T-helper 1 cell treated with Interleukin-12 subunit alpha and Interleukin-12 subunit beta and Interleukin-4 antibody, amounts not matched to agents 30 ng/mL and 1 ng/mL, for 36 hours (primary cell): ENCODE data around the gene FGD4. TPM values are rescaled to one million over a fixed set of nuclear protein-coding genes. Genes with fewer than 3 reads are reported as not detected.
"Not testable (repeated sequence)": the region's sequence is repeated elsewhere in the genome, so short reads cannot be mapped to it uniquely, and the experiment has no call there.

Experiments
- intact Hi-C: fragments of 100-400 bp; cut with micrococcal nuclease; formaldehyde crosslinking; loops from one replicate; pipeline ENCODE4 v1.15.1; 2024
- total RNA-seq: library from RNA; stranded (reverse); gene quantifications from 2 replicates; pipeline ENCODE4 v1.2.3, GENCODE V29; 2022

Gene FGD4
- total RNA-seq, 1 donor from 2014 or later: 0.39 TPM

GRCh38 chr12:32515137-32515873 lies 115.9 kb downstream of the FGD4 start:
- intact Hi-C loops: no loop called here

DNA sequence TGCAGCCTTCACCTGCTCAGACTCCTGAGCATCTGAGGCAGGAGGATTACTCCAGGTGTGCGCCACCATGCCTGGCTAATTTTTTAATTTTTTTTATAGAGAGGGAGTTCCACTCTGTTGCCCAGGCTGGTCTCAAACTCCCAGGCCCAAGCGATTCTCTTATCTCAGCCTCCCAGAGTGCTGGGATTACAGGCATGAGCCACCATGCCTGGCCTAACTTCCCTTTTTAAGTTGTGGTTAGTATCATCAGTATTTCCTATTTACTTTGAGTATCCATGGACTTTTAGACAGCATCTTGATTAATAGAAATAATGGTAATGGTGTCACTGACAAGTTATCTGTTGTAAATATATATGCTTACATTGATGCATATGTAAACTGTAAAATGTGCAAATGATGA lies 116.9 kb downstream of the FGD4 start:
- intact Hi-C loops: no loop called here

DNA sequence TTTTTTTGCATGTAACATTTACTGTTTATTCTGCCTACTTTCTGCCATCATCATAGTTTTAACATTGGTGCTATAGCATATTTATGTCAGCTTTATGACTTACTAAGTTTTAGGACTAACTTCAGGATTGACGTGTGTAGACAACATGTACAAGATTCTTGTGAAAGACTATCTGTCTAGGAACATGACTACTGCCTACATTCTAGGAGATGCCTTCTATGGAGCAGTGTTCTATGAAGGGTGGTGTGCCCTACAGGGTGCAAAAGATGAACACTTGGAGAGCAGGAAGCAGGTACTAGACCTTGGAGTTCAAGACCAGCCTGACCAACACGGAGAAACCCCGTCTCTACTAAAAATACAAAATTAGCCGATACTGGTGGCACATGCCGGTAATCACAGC lies 118.6 kb downstream of the FGD4 start:
- intact Hi-C loops: no loop called here

- intact Hi-C loops: no loop called here
Measured at GRCh38 chr12:32519047-32519446, 119.7 kb downstream of the FGD4 start.

DNA sequence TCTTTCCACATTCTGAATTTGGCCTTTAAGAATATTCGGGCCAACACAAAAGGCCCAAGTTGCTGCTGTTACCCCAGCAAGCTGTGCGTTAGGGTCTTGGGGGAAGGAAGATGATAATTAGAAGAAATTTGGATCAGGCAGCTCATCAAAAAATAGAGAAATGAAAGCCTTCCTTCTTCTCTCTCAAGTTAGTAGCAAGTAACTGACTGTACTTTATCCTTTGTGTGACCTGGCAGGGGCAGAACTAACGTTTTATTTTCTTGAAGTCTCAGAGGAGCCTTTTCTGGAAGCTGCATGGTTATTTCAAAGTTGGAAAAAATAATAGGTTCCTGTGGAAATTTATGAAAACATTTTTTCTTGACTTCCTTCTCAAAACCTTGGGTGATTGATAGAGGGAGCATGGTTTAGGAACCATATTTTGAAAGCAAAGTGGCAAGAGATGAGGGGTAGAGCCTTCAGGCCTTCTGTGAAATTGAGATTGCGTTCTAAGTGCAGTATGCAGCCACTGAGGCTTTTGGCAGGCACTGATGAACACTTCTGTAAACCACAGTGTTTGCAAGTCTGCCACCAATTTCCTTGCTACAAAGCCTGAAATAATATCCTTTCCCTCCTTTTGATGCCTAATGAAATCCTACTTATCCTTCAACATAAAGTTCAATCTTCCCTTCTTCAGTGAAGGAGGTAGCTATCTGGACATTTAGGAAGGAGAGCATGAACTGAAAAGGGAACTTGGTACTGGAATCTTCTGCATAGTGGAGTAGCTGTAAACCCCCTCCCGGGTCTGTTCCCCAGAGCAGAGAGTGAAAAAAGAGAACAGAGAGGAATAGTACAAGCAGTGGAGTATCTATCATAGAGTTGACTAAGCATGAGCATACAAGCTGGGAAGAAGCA lies 123.2 kb downstream of the FGD4 start:
- intact Hi-C loops: no loop called here

GRCh38 chr12:32525802-32526201 lies 126.4 kb downstream of the FGD4 start:
- intact Hi-C loops: not testable (repeated sequence)

- intact Hi-C loops: not testable (repeated sequence)
Measured at GRCh38 chr12:32526343-32526742, 127.0 kb downstream of the FGD4 start.

- intact Hi-C loops: no loop called here
Measured at GRCh38 chr12:32532422-32532821, 133.1 kb downstream of the FGD4 start.

DNA sequence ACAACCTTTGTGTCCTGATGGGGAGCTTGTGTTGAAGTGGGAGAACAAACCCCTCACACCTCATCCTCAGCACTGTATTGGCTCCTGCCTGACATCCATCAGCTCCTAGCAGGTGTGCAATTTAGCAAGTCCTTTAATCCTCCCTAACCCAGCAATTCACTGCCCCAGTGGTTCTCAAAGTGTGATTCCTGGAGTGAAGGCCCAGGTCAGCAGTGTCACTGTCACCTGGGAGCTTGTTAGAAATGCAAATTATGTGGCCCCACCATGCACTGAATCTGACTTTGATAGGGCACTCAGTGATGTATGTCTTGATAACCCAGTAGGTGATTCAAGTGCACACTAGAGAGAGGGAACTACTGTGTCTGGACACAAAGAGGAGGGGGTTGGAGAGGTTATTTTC lies 133.6 kb downstream of the FGD4 start:
- intact Hi-C loops: no loop called here

- intact Hi-C loops: not testable (repeated sequence)
Measured at GRCh38 chr12:32533506-32533905, 134.1 kb downstream of the FGD4 start.

DNA sequence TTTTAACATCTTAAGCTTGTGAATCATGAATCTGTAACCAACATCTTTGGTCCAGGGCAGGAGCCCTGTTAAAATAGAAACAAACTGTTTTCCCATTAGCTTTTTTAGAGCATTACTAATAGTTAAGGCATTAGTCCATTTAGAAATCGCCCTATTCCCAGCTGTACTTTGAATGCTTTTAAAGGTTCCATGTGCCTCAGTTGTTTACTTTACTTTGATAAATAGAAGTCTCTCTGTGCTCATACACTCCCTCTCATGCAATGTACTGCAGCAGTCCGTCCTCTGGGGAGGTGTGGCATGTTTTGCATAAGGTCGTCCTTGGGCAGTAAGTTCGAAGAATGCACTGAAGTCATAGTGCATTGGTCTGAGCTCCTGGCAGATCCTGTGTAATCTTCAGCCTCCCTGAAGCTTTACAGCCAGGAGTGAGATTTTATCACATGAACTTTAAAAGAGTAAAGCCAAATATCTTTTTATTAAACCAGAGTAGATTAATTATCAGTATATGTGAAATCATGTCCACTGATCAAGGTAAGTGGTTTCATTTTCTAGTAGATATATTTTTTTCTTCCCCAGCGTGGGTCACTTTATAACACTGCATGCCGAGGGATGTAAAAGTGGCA lies 134.7 kb downstream of the FGD4 start:
- intact Hi-C loops: no loop called here

DNA sequence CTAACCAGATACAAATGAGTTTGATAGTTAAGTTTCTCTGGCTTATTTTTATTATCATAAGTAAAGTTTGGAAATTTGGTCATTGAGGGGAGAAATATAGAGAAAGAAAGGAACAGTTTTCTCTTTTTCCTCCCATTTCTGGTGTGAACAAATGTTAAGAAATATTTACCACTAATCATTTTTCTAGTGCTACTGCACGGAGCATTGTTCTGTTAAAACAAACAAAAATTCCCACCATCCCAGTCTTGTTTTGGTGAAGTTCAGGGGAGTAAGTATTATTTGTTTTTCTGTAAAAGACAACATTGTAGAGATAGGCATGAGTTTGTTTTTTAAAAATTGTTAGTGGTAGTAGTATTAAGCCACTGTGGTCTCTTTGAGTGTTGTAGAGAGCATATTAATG lies 135.3 kb downstream of the FGD4 start:
- intact Hi-C loops: no loop called here

GRCh38 chr12:32535288-32535999 lies 136.1 kb downstream of the FGD4 start:
- intact Hi-C loops: no loop called here

DNA sequence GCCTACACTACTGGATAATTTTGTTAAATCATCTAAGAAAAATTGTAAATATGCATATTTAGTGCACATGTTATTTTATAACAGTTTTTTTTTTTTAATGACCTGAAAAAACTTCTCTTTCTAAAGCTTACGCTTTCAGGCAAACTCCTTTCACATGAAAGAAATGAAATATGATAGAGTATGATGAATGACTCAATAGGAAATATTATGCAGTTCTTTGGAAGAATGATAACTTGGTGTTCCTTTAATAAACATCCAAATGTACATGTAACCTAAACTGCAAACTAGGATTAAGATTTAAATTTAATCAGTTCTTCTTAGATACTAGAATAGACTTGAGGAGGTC lies 136.6 kb downstream of the FGD4 start:
- intact Hi-C loops: no loop called here

DNA sequence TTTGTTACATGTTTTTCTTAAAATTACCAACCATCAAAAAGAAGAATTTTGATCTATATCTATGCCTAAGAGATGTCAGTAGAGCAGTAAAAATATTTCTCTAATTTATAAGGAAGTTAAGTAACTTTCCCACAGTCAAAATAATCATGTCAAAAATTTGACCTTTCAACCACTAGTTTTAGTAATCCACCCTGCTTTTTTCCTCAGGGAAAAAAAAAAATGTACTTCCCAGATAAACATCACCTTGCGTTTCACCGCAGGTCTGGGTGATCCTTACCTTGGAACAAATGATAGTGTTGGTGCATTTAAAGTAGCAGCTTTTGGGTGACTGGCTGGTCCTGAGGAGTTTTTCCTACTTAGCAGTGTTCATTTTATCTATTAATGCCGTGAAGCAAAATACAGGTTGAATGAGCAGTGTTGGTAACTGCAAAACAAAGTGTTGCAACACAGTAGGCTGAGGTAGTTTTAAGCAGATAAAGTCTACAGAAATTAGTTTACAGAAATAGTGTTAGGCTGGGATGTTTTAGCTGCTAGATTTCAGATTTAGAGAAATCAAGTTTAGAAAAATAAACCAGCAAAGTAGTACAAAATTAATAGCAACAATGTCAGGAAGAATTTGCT lies 142.5 kb downstream of the FGD4 start:
- intact Hi-C loops: no loop called here

- intact Hi-C loops: no loop called here
Measured at GRCh38 chr12:32542428-32543229, 143.3 kb downstream of the FGD4 start.

DNA sequence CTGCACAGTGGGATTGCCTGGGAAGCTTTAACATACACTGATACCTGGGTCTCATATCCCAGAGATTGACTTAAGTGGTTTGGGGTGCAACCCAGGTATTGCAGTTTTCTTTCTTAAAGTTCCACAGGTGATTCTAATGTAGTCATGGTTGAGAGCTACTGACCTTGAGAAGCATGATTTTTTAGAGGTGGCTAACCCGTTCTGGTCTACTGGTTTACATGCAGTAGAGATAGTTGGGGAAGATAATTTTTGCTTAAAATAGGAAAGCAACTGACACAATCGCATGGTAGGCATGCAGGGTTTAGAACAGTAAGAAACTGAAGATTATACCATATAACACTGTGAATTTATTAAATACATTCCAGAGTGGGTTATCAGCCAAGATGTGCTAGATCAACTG lies 145.5 kb downstream of the FGD4 start:
- intact Hi-C loops: no loop called here

DNA sequence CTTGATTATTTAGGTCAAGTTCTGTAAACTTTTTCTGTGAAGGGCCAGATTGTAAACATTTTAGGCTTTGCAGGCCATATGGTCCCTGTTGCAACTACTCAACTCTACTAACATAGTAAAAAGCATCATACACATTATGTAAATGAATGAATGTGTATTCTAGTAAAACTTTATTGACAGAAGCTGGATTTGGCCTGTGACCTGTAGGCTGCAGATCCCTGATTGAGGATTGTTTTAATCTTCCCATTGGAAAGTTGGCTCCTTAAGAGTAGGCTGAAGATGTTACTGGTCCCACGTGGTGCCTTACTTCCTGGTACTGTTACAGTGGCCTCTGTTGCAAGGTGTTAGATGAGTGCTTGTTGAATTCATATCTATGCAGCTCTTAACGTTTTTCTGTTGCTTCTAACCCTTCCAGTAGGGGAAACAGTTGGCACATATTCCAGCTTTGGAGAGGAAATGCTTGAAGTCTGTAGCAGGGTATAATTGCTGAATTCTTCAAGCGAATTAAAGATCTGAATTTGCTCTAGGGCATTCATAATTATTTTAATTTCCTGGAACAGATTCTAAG lies 146.1 kb downstream of the FGD4 start:
- intact Hi-C loops: no loop called here

- intact Hi-C loops: no loop called here
Measured at GRCh38 chr12:32546272-32546671, 146.9 kb downstream of the FGD4 start.

DNA sequence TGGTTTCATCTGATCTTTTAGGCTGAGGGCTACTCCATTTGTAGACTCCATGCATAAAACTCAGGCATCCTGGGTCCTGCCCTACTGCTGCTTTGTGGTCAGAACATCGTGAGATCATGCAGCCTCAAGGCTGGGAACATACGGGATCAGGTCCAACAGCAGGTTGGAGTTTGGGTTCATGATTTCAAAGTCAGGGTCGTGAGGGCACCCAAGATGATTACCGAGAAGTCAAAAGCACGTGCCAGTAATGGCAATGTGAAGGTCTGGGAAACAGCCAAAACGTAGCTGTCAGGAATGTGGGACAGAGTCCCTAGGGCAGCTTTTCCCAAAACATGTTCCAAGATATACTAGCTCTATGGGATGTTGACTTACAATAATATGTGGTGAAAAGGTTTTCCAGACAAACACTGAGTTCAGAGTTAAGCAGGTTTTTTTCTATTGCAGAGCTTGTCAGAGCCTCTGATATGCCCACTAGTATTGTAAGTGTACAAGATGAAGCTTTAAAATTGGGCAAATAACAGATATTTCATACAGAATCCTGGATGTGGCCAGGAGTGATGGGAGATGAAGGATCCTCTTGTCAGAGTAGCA lies 149.4 kb downstream of the FGD4 start:
- intact Hi-C loops: no loop called here
